ENCODE measurements around the gene CABP1. TPM values are rescaled to one million over a fixed set of nuclear protein-coding genes. Genes with fewer than 3 reads are reported as not detected.

CABP1 gene
- total RNA-seq, 2 experiments from 2014 or later, result 0.50 to 1.1 TPM

DNA sequence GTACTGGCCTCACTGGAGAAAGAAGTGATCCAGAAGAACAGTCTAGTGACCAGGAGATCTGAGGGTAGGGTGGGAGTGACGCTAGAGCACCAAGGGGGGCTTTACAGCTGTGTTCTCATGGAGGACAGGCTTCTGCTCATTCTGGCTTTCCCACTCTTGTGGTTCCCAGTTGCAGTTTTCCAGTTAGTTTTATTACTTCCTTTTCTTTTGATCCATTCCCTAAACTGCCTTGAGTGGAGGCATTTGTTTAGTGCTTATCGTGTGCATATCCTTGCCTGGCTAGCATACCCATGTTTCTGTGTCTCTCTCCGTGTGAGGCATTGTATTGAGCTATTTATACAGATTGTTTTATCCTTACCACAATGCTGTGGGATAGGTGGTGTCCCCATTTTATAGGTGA, 50.6 kb downstream of the CABP1 start:
- CTCF ChIA-PET, result interaction anchor here (0.5 to 6.4 kb wide), 4 partner anchors 29 to 1198 kb away, joined by 3 to 45 read pairs (median 16); partner anchors contain the start of gene POP5
- POLR2A ChIA-PET, result interaction anchor here (2.0 kb wide), 1 partner anchor 19 kb away, joined by 10 read pairs; the partner anchor contains the start of gene UNC119B
- ATAC-seq, result no peak

GRCh38 chr12:120692524-120693033, 52.2 kb downstream of the CABP1 start:
- intact Hi-C loops (cut with micrococcal nuclease), result no loop called here
- Mint-ChIP-seq H3K4me1 (ENCODE audit: low read depth) (peaks cover 45% of the 10 kb centered on the region), H3K27ac (peak overlapping the region; percentile 25), H3K36me3 (ENCODE audit: low read depth) (peaks cover 33% of the 10 kb centered on the region), H3K9me3 (no peaks in the 10 kb centered on the region), H3K27me3 (no peaks in the 10 kb centered on the region), H3K4me3 (no peak overlapping the region)
- ATAC-seq (no peak), DNase-seq (no peak)
- ChIA-PET CTCF (interaction anchor here (6.4 kb wide), 1 partner anchor 110 kb away, joined by 28 read pairs; the partner anchor contains the start of gene POP5), POLR2A (interaction anchor here (1.5 kb wide), 1 partner anchor 18 kb away, joined by 4 read pairs; the partner anchor contains the start of gene UNC119B)
- TF ChIP-seq, protein P1, sequence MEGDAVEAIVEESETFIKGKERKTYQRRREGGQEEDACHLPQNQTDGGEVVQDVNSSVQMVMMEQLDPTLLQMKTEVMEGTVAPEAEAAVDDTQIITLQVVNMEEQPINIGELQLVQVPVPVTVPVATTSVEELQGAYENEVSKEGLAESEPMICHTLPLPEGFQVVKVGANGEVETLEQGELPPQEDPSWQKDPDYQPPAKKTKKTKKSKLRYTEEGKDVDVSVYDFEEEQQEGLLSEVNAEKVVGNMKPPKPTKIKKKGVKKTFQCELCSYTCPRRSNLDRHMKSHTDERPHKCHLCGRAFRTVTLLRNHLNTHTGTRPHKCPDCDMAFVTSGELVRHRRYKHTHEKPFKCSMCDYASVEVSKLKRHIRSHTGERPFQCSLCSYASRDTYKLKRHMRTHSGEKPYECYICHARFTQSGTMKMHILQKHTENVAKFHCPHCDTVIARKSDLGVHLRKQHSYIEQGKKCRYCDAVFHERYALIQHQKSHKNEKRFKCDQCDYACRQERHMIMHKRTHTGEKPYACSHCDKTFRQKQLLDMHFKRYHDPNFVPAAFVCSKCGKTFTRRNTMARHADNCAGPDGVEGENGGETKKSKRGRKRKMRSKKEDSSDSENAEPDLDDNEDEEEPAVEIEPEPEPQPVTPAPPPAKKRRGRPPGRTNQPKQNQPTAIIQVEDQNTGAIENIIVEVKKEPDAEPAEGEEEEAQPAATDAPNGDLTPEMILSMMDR (IDR thresholded peaks at IDR 0.05), result no peak

More for the DNA sequence above, 50.6 kb downstream of the CABP1 start:
- peaks cover 24% of the 10 kb centered on the region for H3K36me3 Mint-ChIP-seq (ENCODE audit: low read depth)
- H3K27ac Mint-ChIP-seq, result no peak overlapping the region
- H3K27me3 Mint-ChIP-seq, result no peaks in the 10 kb centered on the region
- no peak for DNase-seq
- intact Hi-C loops (cut with micrococcal nuclease), result no loop called here
- no peak overlapping the region for H3K4me3 Mint-ChIP-seq
- H3K9me3 Mint-ChIP-seq, result no peaks in the 10 kb centered on the region
- peaks cover 45% of the 10 kb centered on the region for H3K4me1 Mint-ChIP-seq (ENCODE audit: low read depth)
- TF ChIP-seq, protein P1 (IDR thresholded peaks at IDR 0.05), result no peak

DNA sequence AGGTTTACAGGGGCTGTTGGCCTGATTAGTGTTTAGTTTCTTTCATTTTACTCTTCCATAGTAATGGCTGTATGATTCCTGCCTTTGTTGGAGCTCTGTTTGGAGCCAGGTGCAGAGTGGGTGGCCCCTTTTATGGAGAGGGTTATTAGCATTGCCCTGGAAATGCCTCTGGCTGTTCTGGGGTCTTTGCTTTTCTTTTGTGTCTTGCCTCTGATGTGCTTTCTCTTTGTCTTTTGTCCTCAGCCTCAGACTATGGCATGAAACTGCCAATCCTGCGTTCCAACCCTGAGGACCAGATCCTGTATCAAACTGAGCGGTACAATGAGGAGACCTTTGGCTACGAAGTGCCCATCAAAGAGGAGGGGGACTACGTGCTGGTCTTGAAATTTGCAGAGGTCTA, 53.4 kb downstream of the CABP1 start:
- Mint-ChIP-seq H3K9me3 (no peaks in the 10 kb centered on the region), H3K4me3 (no peak overlapping the region), H3K4me1 (ENCODE audit: low read depth) (peaks cover 37% of the 10 kb centered on the region), H3K36me3 (ENCODE audit: low read depth) (peaks cover 29% of the 10 kb centered on the region), H3K27ac (no peak overlapping the region), H3K27me3 (no peaks in the 10 kb centered on the region)
- no peak for DNase-seq
- CTCF ChIA-PET, result interaction anchor here (1.1 to 1.4 kb wide), 3 partner anchors 45 to 111 kb away, joined by 3 to 5 read pairs (median 3); no protein-coding TSS in a partner anchor
- no peak for ATAC-seq
- intact Hi-C loops (cut with micrococcal nuclease), result no loop called here
- POLR2A ChIA-PET, result interaction anchor here (0.6 to 1.1 kb wide), 2 partner anchors 15 to 577 kb away, joined by 4 read pairs; no protein-coding TSS in a partner anchor
- TF ChIP-seq, protein P1 (IDR thresholded peaks at IDR 0.05), result no peak

- CTCF ChIA-PET, result no interaction called here
- H3K36me3 Mint-ChIP-seq (ENCODE audit: low read depth), result peaks cover 43% of the 10 kb centered on the region
These were observed 56.2 kb downstream of the CABP1 start for GRCh38 chr12:120696626-120697025.

More at GRCh38 chr12:120696626-120697025, 56.2 kb downstream of the CABP1 start:
- POLR2A ChIA-PET, result interaction anchor here (1.0 kb wide), 1 partner anchor 63 kb away, joined by 3 read pairs; no protein-coding TSS in a partner anchor
- peaks cover 12% of the 10 kb centered on the region for H3K4me1 Mint-ChIP-seq (ENCODE audit: low read depth)
- H3K27ac Mint-ChIP-seq, result no peak overlapping the region
- H3K27me3 Mint-ChIP-seq, result no peaks in the 10 kb centered on the region
- intact Hi-C loops (cut with micrococcal nuclease), result no loop called here
- no peak overlapping the region for H3K4me3 Mint-ChIP-seq
- ATAC-seq (no peak), DNase-seq (no peak)
- TF ChIP-seq, protein P1 (IDR thresholded peaks at IDR 0.05), result no peak
- no peaks in the 10 kb centered on the region for H3K9me3 Mint-ChIP-seq

Measured in activated CD8-positive, alpha-beta T cell treated with anti-CD3 and anti-CD28 coated beads for 36 hours (primary cell).